HepG2 (cell line): ENCODE measurements around the gene MYCBPAP. TPM values are rescaled to one million over a fixed set of nuclear protein-coding genes. Genes with fewer than 3 reads are reported as not detected.

Experiments
- AHDC1 ChIP-seq: sonication (generic); formaldehyde crosslinking; IDR thresholded peaks from 2 replicates; pipeline ENCODE4 v1.5.1; 2020; ENCODE audit warnings: mild to moderate bottlenecking, missing genetic modification reagents, borderline replicate concordance
- GATAD1 ChIP-seq: IDR thresholded peaks from 2 replicates; pipeline ENCODE4 v1.6.1; 2016; ENCODE audit warnings: missing genetic modification reagents, missing compliant biosample characterization
- HOMEZ ChIP-seq: IDR thresholded peaks from 2 replicates; pipeline ENCODE4 v1.6.1; 2016; ENCODE audit warnings: low read depth
- KDM2A ChIP-seq: sonication (generic); formaldehyde crosslinking; IDR thresholded peaks from 2 replicates; pipeline ENCODE4 v1.4.0; 2020; ENCODE audit warnings: low read depth, missing genetic modification reagents, borderline replicate concordance
- PPARG ChIP-seq: conservative IDR thresholded peaks from 2 replicates; pipeline ENCODE4 v1.6.1; 2016; ENCODE audit warnings: missing biosample characterization, missing genetic modification reagents
- TGIF2 ChIP-seq: IDR thresholded peaks from 2 replicates; pipeline ENCODE4 v1.6.1; 2016; ENCODE audit warnings: control low read depth, missing compliant biosample characterization
- ZFP1 ChIP-seq: IDR thresholded peaks from 2 replicates; pipeline ENCODE4 v1.6.1; 2016
- ZFP90 ChIP-seq: sonication (generic); formaldehyde crosslinking; IDR thresholded peaks from 2 replicates; pipeline ENCODE4 v1.8.0; 2022; ENCODE audit warnings: missing genetic modification reagents, mild to moderate bottlenecking, inconsistent platforms, borderline replicate concordance
- ZMYM3 ChIP-seq: sonication (generic); formaldehyde crosslinking; IDR thresholded peaks from 2 replicates; pipeline ENCODE4 v1.5.1; 2020; ENCODE audit warnings: mild to moderate bottlenecking, missing genetic modification reagents
- ZNF292 ChIP-seq: sonication (generic); formaldehyde crosslinking; IDR thresholded peaks from 2 replicates; pipeline ENCODE4 v1.8.1; 2022; ENCODE audit warnings: mild to moderate bottlenecking, low read depth, missing genetic modification reagents, borderline replicate concordance
- ZNF547 ChIP-seq: sonication (generic); formaldehyde crosslinking; IDR thresholded peaks from 2 replicates; pipeline ENCODE4 v1.5.1; 2020; ENCODE audit warnings: mild to moderate bottlenecking, missing genetic modification reagents
- ZNF619 ChIP-seq: sonication (generic); formaldehyde crosslinking; IDR thresholded peaks from 2 replicates; pipeline ENCODE4 v1.4.0; 2020; ENCODE audit warnings: mild to moderate bottlenecking, missing genetic modification reagents
- ZNF713 ChIP-seq: sonication (generic); formaldehyde crosslinking; IDR thresholded peaks from 2 replicates; pipeline ENCODE4 v1.4.0; 2020; ENCODE audit warnings: mild to moderate bottlenecking, missing genetic modification reagents
- ZNF879 ChIP-seq: sonication (generic); formaldehyde crosslinking; IDR thresholded peaks from 2 replicates; pipeline ENCODE4 v1.8.1; 2023; ENCODE audit warnings: missing genetic modification reagents
- polyA plus RNA-seq, 8 experiments: library from polyadenylated mRNA; depleted of rRNA in 3 of 8; stranded (reverse) in 7 of 8; unstranded in 1 of 8; fragments of >200 nt; fragmentation: Illumina TruSeq in 4 of 8; extraction: Trizol in 4 of 8; gene quantifications; 2 replicates each; pipeline versions ENCODE4 v1.2.1 to v1.2.3, GENCODE V29; 2011 to 2016; ENCODE audit warnings: low read depth in 4 of 8, missing spikeins in 1 of 8, mixed read lengths in 1 of 8; ENCODE audit not compliant: insufficient read depth in 1 of 8
- total RNA-seq, 5 experiments: library from RNA; depleted of rRNA; stranded (reverse); fragments of >200 nt; fragmentation: Illumina TruSeq; extraction: Trizol; gene quantifications; 2 replicates each; pipeline ENCODE4 v1.2.3, GENCODE V29; 2016; ENCODE audit warnings: low read depth in 1 of 5
- TF ChIP-seq, protein P1 (sequence below): sonication (generic); formaldehyde crosslinking; IDR thresholded peaks from 2 replicates; pipeline ENCODE4 v1.4.0; 2020; ENCODE audit warnings: missing genetic modification reagents, mild to moderate bottlenecking, borderline replicate concordance
- TF ChIP-seq, protein P2 (sequence below): IDR thresholded peaks from 2 replicates; pipeline ENCODE4 v1.6.1; 2016; ENCODE audit warnings: missing compliant biosample characterization, missing genetic modification reagents, borderline replicate concordance

Gene MYCBPAP
- total and polyA plus RNA-seq, 2 of the 13 experiments (the other 11 are each of a cell fraction or from before 2014, with no cell fraction given), result 0.22 to 0.24 TPM

GRCh38 chr17:50476545-50477315, 31.5 kb upstream of the MYCBPAP start (continued):
- TF ChIP-seq AHDC1 (CRISPR knock-in tag) (no peak), KDM2A (CRISPR knock-in tag) (peak; percentile 26; the same call in 1 of the 2 replicates), ZNF713 (no peak), ZNF879 (no peak), ZNF547 (CRISPR knock-in tag) (no peak), HOMEZ (CRISPR knock-in tag) (peak; percentile 56; the same call in 1 of the 2 replicates), ZMYM3 (CRISPR knock-in tag) (peak; percentile 62; the same call in 1 of the 2 replicates), ZNF292 (peak; percentile 65; the same call in 1 of the 2 replicates), ZFP1 (CRISPR knock-in tag) (0 out of 2 replicates have a peak, but pooled peaks have one; percentile 34), ZFP90 (CRISPR knock-in tag) (no peak), PPARG (CRISPR knock-in tag) (peak; percentile 45; the same call in 1 of the 2 replicates), GATAD1 (CRISPR knock-in tag) (0 out of 2 replicates have a peak, but pooled peaks have one; percentile 19), ZNF619 (CRISPR knock-in tag) (no peak), TGIF2 (peak; percentile 52; the same call in 1 of the 2 replicates)
- TF ChIP-seq, protein P1, sequence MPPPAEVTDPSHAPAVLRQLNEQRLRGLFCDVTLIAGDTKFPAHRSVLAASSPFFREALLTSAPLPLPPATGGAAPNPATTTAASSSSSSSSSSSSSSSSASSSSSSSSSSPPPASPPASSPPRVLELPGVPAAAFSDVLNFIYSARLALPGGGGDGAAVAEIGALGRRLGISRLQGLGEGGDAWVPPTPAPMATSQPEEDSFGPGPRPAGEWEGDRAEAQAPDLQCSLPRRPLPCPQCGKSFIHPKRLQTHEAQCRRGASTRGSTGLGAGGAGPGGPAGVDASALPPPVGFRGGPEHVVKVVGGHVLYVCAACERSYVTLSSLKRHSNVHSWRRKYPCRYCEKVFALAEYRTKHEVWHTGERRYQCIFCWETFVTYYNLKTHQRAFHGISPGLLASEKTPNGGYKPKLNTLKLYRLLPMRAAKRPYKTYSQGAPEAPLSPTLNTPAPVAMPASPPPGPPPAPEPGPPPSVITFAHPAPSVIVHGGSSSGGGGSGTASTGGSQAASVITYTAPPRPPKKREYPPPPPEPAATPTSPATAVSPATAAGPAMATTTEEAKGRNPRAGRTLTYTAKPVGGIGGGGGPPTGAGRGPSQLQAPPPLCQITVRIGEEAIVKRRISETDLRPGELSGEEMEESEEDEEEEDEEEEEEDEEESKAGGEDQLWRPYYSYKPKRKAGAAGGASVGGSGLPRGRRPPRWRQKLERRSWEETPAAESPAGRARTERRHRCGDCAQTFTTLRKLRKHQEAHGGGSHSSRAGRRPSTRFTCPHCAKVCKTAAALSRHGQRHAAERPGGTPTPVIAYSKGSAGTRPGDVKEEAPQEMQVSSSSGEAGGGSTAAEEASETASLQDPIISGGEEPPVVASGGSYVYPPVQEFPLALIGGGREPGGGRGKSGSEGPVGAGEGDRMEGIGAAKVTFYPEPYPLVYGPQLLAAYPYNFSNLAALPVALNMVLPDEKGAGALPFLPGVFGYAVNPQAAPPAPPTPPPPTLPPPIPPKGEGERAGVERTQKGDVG (CRISPR knock-in tag), result peak; percentile 53; the same call in 1 of the 2 replicates
- TF ChIP-seq, protein P2, sequence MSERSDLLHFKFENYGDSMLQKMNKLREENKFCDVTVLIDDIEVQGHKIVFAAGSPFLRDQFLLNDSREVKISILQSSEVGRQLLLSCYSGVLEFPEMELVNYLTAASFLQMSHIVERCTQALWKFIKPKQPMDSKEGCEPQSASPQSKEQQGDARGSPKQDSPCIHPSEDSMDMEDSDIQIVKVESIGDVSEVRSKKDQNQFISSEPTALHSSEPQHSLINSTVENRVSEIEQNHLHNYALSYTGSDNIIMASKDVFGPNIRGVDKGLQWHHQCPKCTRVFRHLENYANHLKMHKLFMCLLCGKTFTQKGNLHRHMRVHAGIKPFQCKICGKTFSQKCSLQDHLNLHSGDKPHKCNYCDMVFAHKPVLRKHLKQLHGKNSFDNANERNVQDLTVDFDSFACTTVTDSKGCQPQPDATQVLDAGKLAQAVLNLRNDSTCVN (CRISPR knock-in tag), result no peak
